HG03558 (cell line): Measurements from ENCODE around the gene CDKN2B.
A peak's percentile ranks its signal among the peaks of the same experiment; 100 is the strongest.
"Not testable (repeated sequence)": the region's sequence is repeated elsewhere in the genome, so short reads cannot be mapped to it uniquely, and the experiment has no call there.

Experiments used
- ATAC-seq: cut with Tn5 transposase; IDR thresholded peaks from one replicate; pipeline ENCODE4 v1.9.1; 2021; ENCODE audit warnings: moderate number of reproducible peaks; ENCODE audit not compliant: unreplicated experiment; ENCODE audit errors: extremely low read depth

CDKN2B gene

GRCh38 chr9:21972361-21972760 lies 36.7 kb downstream of the CDKN2B start:
- no peak for ATAC-seq

GRCh38 chr9:21970800-21971640 lies 38.1 kb downstream of the CDKN2B start:
- no peak for ATAC-seq

DNA sequence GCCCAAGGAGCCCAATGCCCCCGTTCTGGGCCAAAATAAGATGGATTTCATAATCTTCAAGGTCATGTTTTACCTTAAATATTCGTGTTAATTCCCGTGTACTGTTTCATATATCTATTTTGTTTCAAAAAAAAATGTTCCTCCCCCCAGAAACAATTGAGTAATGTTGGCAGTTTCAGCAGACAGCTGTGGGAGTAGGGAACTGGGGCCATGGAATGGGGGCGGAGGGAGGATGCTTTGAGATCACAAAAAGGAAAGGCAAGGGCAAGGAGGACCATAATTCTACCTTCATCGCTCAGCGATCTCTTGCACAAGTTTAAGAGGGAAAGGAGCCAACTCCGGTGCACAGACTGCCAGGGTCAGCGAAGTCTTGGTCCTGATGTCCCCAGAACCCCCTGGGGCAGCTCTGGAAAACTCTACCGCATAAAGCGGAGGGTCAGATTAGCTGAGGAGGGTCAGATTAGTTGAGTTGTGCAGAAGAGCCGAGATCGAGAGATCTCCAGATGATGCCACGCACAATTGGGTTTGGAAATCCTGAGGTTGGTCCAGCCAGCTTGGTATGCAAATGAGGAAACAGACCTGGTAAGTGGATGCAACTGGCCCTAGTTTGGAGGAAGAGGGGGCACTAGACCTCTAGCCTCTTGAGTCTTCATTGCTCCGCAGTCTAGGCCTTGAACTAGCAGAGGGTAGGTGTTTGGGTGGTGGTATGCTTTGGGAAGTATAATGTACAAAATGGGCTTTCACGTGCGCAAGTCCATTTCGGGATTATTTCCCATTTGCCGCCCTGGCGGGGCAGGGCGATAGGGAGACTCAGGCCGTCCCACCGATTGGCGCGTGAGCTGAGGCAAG lies 38.9 kb downstream of the CDKN2B start:
- ATAC-seq = no peak

- ATAC-seq = no peak
Observed at GRCh38 chr9:21969011-21969940, 39.8 kb downstream of the CDKN2B start.

DNA sequence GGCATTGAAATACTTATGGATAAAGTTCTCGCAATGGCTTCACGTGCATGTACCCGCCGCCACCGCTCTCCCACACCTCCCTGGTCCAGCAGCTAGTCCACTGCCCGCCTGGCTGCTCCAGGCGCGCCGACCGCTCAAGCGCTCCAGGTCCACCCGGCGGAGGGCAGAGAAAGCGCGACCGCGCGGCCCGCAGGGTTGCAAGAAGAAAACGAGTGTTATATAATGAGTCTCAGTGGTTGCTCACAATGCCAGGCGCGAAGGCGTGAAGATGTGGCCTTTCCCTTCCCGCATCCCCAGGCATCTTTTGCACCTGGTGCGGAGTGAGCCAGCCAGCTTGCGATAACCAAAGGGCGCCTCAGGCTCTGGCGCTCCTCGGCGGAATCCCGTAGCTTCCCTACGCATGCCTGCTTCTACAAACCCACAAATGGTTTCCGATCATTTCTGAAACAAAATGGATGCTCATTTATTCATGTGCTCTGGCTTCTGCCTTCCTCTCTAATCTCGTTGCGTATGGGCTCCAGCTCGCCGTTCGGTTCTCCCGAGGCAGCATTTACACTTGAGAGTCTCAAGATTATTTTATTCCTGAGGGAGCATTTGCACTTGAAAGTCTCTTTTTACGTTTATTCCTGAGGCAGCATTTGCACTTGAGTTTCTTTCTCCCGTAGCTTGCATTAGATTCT lies 40.6 kb downstream of the CDKN2B start:
- no peak for ATAC-seq

GRCh38 chr9:21967702-21968101 lies 41.4 kb downstream of the CDKN2B start:
- no peak for ATAC-seq

DNA sequence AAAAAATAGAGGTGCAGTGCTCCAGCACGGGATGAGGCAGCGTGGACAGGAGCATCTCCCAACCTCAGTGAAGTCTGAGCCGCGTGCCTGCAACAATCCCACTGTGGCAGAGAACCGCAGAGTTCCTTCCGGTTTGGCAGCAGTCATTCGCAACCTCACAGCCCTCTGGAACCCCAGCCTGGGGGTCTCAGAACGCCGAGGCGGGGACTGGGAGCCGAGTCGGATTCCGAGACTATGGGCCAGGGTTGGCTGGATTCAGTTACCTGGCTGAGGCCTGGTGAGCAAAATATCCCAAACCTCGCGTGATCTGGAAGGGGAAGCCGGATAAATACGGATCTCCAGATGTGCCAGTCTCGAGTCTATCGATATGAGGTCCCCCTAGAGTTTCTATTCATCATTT lies 41.9 kb downstream of the CDKN2B start:
- no peak for ATAC-seq

GRCh38 chr9:21966140-21966851 lies 42.8 kb downstream of the CDKN2B start:
- no peak for ATAC-seq

GRCh38 chr9:21965401-21965951 lies 43.6 kb downstream of the CDKN2B start:
- peak; percentile 63 for ATAC-seq

DNA sequence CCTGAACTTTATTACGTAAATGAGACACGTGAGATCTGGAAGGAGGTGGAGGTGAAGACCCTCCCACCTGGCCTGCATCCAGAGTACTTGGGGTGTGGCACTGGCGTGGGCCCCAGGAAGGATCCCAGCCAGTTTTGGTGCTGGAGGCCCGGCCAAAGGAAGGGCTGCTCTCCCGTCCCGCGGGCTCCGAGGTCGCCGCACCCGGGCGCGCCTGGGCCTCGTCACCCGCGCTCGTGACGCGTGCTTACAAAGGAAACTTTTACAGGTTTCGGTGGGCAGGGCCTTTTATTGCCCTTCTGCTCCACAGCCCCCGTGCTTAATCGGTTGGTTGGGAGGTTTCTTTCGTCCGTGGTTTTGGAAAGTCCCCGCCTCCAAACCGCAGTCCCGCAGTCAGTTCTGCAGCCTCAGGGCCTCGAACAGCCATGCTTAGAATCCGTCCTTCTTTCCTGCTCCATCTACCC lies 44.1 kb downstream of the CDKN2B start:
- peak; percentile 51 for ATAC-seq

DNA sequence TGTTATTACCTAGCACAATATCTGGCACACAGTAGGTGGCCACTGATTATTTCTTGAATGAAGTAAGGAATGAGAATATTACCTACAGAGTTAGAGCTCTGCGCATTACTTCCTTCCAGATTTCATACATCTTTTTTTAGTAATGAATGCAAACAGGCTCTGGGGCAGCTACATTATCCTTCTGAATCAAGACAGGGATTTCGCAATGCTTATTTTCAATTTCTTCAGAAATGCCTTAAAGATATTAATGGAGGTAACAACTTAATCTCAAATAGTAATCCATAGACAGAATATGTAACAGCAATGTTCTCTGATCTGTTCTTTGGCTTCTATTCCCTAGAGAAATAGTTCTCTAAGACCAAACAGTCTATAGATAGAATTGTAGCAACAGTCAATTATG lies 47.5 kb downstream of the CDKN2B start:
- ATAC-seq = no peak

DNA sequence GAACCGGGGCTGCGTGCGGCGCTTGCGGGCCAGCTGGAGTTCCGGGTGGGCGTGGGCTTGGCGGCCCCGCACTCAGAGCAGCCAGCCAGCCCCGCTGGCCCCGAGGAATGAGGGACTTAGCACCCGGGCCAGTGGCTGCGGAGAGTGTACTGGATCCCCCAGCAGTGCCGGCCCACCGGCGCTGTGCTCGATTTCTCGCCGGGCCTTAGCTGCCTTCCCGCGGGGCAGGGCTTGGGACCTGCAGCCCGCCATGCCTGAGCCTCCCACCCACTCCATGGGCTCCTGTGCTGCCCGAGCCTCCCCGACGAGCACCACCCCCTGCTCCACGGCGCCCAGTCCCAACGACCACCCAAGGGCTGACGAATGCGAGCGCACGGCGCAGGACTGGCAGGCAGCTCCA lies 49.8 kb downstream of the CDKN2B start:
- ATAC-seq = not testable (repeated sequence)

GRCh38 chr9:21958833-21959232 lies 50.3 kb downstream of the CDKN2B start:
- no peak for ATAC-seq
